ENCODE results near the gene PLPP2.

The PLPP2 gene

DNA sequence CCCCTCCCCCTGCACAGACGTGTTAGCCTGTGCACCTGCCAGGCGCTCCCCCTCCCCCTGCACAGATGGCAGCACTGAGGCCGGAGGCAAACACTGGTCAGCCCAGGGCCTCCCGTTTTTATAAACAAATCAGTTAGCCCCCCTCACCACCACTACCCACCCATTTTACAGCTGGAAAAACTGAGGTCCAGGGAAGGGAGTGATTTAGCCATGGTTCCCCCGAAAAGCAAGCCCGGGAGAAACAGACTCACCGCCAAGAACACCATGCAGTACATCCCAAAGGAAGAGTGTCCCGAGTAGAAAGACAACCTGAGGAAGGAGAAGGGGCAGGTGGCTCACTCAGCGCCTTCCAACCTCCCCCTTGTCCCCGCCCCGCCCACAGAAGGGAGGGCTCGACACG lies 8.7 kb downstream of the PLPP2 start:
- DNase-seq (ENCODE audit: extremely low read depth, low read depth) = no peak
- TF ChIP-seq, protein P1, sequence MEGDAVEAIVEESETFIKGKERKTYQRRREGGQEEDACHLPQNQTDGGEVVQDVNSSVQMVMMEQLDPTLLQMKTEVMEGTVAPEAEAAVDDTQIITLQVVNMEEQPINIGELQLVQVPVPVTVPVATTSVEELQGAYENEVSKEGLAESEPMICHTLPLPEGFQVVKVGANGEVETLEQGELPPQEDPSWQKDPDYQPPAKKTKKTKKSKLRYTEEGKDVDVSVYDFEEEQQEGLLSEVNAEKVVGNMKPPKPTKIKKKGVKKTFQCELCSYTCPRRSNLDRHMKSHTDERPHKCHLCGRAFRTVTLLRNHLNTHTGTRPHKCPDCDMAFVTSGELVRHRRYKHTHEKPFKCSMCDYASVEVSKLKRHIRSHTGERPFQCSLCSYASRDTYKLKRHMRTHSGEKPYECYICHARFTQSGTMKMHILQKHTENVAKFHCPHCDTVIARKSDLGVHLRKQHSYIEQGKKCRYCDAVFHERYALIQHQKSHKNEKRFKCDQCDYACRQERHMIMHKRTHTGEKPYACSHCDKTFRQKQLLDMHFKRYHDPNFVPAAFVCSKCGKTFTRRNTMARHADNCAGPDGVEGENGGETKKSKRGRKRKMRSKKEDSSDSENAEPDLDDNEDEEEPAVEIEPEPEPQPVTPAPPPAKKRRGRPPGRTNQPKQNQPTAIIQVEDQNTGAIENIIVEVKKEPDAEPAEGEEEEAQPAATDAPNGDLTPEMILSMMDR (IDR thresholded peaks at IDR 0.05; ENCODE audit: low read depth, low read length) = no peak

DNA sequence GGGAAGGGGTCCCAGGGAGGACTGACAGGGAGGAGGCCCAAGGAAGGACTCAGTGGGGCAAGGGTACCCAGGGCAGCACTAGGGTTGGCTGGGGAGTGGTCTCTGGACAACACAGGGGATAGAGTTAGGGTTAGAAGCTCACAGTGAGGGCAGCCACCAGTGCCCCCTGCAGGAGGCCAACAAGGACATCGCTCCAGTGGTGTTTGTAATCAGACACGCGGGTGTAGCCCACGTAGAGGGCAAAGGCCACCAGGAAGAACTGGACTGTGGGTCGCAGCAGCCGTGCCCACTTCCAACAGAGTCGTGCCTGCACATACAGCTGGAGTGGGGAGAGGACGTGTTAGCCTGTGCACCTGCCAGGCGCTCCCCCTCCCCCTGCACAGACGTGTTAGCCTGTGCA lies 9.2 kb downstream of the PLPP2 start:
- TF ChIP-seq, protein P1 (IDR thresholded peaks at IDR 0.05; ENCODE audit: low read depth, low read length) = no peak; the same call in 1 of the 2 replicates
- DNase-seq (ENCODE audit: extremely low read depth, low read depth) = no peak

- no peak for DNase-seq (ENCODE audit: extremely low read depth, low read depth)
- TF ChIP-seq, protein P1 (IDR thresholded peaks at IDR 0.05; ENCODE audit: low read depth, low read length) = no peak
Observed at GRCh38 chr19:281156-281853, 9.9 kb downstream of the PLPP2 start.

GRCh38 chr19:280541-281009 lies 10.6 kb downstream of the PLPP2 start:
- no peak for DNase-seq (ENCODE audit: extremely low read depth, low read depth)
- TF ChIP-seq, protein P1 (IDR thresholded peaks at IDR 0.05; ENCODE audit: low read depth, low read length) = no peak

- TF ChIP-seq, protein P1 (IDR thresholded peaks at IDR 0.05; ENCODE audit: low read depth, low read length) = no peak
- no peak for DNase-seq (ENCODE audit: extremely low read depth, low read depth)
Observed at GRCh38 chr19:279656-280055, 11.5 kb downstream of the PLPP2 start.

- TF ChIP-seq, protein P1 (IDR thresholded peaks at IDR 0.05; ENCODE audit: low read depth, low read length) = no peak
- DNase-seq (ENCODE audit: extremely low read depth, low read depth) = no peak
Observed at GRCh38 chr19:279231-279630, 12.0 kb downstream of the PLPP2 start.

- DNase-seq (ENCODE audit: extremely low read depth, low read depth) = no peak
Observed at GRCh38 chr19:277581-278165, 13.5 kb downstream of the PLPP2 start.

More at GRCh38 chr19:277581-278165, 13.5 kb downstream of the PLPP2 start:
- TF ChIP-seq, protein P1 (IDR thresholded peaks at IDR 0.05; ENCODE audit: low read depth, low read length) = no peak
